ENCODE measurements around the gene ANKRD63. TPM values are rescaled to one million over a fixed set of nuclear protein-coding genes. Genes with fewer than 3 reads are reported as not detected.

The ANKRD63 gene
- total and polyA plus RNA-seq, 2 donors (not counting 1 experiment from before 2014, with no cell fraction given): 0.25 TPM; not detected in 1

DNA sequence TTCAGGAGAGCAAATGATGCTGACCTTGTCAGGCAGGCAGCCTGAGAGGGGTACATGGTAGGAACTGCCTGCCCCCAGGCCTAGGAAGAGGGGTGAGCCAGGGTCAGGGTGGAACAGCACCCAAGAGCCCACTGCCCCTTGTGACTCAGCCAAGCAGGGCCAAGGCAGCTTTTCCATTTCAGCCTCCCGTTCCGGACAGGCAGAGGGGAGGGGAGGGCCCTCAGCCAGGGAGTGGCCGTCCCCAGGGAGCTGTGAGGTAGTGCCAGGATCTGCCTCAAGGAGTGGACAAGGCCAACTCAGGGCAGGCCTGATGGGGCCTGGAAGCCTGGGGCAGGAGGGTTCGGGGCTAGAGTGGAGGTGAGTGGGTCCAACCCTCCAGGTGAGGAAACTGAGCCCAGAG, 5.1 kb upstream of the ANKRD63 start:
- no peak overlapping the region for H3K4me3 ChIP-seq (ENCODE audit: control extremely low read depth in 1 of 5, extremely low read depth in 1 of 5, insufficient read depth in 1 of 5, low read depth in 2 of 5, low read length in 4 of 5)
- peaks cover 0 to 2% (median 0%) of the 10 kb centered on the region in 4 experiments for H3K27me3 ChIP-seq (replicated peaks in 1 of 4; ENCODE audit: control extremely low read depth in 1 of 4, control insufficient read depth in 3 of 4, insufficient read depth in 4 of 4, low read length in 3 of 4)
- H3K79me2 ChIP-seq (ENCODE audit: control insufficient read depth, insufficient read depth, low read length): no peaks in the 10 kb centered on the region
- ATAC-seq (ENCODE audit: low read depth) (no peak), DNase-seq (no peak)
- no peak for TF ChIP-seq EZH2 (IDR thresholded peaks at IDR 0.05; ENCODE audit: borderline replicate concordance, insufficient read depth, low read depth, low read length, poor library complexity, severe bottlenecking)
- TF ChIP-seq, protein P1, sequence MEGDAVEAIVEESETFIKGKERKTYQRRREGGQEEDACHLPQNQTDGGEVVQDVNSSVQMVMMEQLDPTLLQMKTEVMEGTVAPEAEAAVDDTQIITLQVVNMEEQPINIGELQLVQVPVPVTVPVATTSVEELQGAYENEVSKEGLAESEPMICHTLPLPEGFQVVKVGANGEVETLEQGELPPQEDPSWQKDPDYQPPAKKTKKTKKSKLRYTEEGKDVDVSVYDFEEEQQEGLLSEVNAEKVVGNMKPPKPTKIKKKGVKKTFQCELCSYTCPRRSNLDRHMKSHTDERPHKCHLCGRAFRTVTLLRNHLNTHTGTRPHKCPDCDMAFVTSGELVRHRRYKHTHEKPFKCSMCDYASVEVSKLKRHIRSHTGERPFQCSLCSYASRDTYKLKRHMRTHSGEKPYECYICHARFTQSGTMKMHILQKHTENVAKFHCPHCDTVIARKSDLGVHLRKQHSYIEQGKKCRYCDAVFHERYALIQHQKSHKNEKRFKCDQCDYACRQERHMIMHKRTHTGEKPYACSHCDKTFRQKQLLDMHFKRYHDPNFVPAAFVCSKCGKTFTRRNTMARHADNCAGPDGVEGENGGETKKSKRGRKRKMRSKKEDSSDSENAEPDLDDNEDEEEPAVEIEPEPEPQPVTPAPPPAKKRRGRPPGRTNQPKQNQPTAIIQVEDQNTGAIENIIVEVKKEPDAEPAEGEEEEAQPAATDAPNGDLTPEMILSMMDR (IDR thresholded peaks at IDR 0.05): no peak
- ChIA-PET CTCF (interaction anchor here (1.3 to 4.8 kb wide), 4 partner anchors 9 to 50 kb away, joined by 4 to 36 read pairs (median 22); partner anchors contain the start of gene PLCB2), POLR2A (no interaction called here)
- H3K27ac Mint-ChIP-seq: no peak overlapping the region
- WGBS (ENCODE audit: insufficient coverage): 96% methylated on average over 4 of the region's 4 CpGs
- intact Hi-C loops (cut with micrococcal nuclease): no loop called here
- H3K4me2 ChIP-seq (replicated peaks; ENCODE audit: low read depth, low read length, poor library complexity, severe bottlenecking): no peak overlapping the region
- H3K4me1 Mint-ChIP-seq: peaks cover 5% of the 10 kb centered on the region
- peaks cover 6 to 7% of the 10 kb centered on the region in 2 donors for H3K4me1 ChIP-seq (ENCODE audit: control insufficient read depth in 2 of 2, insufficient read depth in 2 of 2, low read length in 2 of 2)
- no peaks in the 10 kb centered on the region for H4K20me1 ChIP-seq (ENCODE audit: control insufficient read depth, insufficient read depth, low read length, poor library complexity, severe bottlenecking)
- no peak overlapping the region for H2AFZ ChIP-seq (ENCODE audit: insufficient read depth, low read depth, low read length, poor library complexity, severe bottlenecking)
- no peaks in the 10 kb centered on the region for H3K9me3 Mint-ChIP-seq (ENCODE audit: insufficient read depth)
- H3K36me3 ChIP-seq (replicated peaks in 1 of 2; ENCODE audit: control extremely low read depth in 1 of 2, control insufficient read depth in 1 of 2, extremely low read depth in 1 of 2, insufficient read depth in 2 of 2, low read length in 1 of 2): peaks cover 0 to 36% of the 10 kb centered on the region in 2 experiments
- peaks cover 0 to 1% (median 0%) of the 10 kb centered on the region in 3 donors for H3K9me3 ChIP-seq (ENCODE audit: control extremely low read depth in 1 of 3, control insufficient read depth in 2 of 3, insufficient read depth in 1 of 3, low read length in 2 of 3)
- no peak overlapping the region for H3K27ac ChIP-seq (ENCODE audit: low read length in 2 of 2)
- H3K27me3 Mint-ChIP-seq: no peaks in the 10 kb centered on the region
- H3K9ac ChIP-seq (ENCODE audit: low read length): no peak overlapping the region
- no peak overlapping the region for H3K4me3 Mint-ChIP-seq

DNA sequence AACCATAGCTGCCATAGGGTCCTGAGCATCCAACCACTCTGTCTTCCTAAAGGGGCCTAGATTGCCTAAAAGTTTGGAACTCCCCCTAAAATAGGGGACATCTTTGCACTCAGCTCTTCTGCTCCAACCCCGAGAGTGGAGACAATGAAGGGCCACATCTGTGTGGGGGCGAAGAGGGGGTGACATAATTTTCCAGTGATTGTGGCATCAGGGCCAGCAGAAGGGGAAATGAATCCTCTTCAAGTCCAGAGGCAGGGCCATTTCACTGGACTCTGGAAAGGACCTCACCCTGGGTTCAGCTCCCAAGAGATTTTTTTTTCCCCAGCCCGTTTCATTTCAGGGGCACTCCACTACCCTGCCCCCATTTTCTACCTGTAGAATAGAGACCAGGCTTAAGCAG, 4.6 kb upstream of the ANKRD63 start:
- ATAC-seq (ENCODE audit: low read depth) (no peak), DNase-seq (no peak)
- Histone ChIP-seq H4K20me1 (ENCODE audit: control insufficient read depth, insufficient read depth, low read length, poor library complexity, severe bottlenecking) (no peaks in the 10 kb centered on the region), H3K4me2 (replicated peaks; ENCODE audit: low read depth, low read length, poor library complexity, severe bottlenecking) (no peak overlapping the region), H2AFZ (ENCODE audit: insufficient read depth, low read depth, low read length, poor library complexity, severe bottlenecking) (no peak overlapping the region), H3K9ac (ENCODE audit: low read length) (no peak overlapping the region), H3K36me3 (replicated peaks in 1 of 2; ENCODE audit: control extremely low read depth in 1 of 2, control insufficient read depth in 1 of 2, extremely low read depth in 1 of 2, insufficient read depth in 2 of 2, low read length in 1 of 2) (peaks cover 0 to 31% of the 10 kb centered on the region in 2 experiments), H3K4me1 (ENCODE audit: control insufficient read depth in 2 of 2, insufficient read depth in 2 of 2, low read length in 2 of 2) (peaks cover 8 to 12% of the 10 kb centered on the region in 2 donors), H3K27me3 (replicated peaks in 1 of 4; ENCODE audit: control extremely low read depth in 1 of 4, control insufficient read depth in 3 of 4, insufficient read depth in 4 of 4, low read length in 3 of 4) (peaks cover 0 to 4% (median 0%) of the 10 kb centered on the region in 4 experiments), H3K79me2 (ENCODE audit: control insufficient read depth, insufficient read depth, low read length) (no peaks in the 10 kb centered on the region), H3K9me3 (ENCODE audit: control extremely low read depth in 1 of 3, control insufficient read depth in 2 of 3, insufficient read depth in 1 of 3, low read length in 2 of 3) (peaks cover 0 to 2% (median 0%) of the 10 kb centered on the region in 3 donors), H3K4me3 (ENCODE audit: control extremely low read depth in 1 of 5, extremely low read depth in 1 of 5, insufficient read depth in 1 of 5, low read depth in 2 of 5, low read length in 4 of 5) (no peak overlapping the region), H3K27ac (ENCODE audit: low read length in 2 of 2) (no peak overlapping the region)
- Mint-ChIP-seq H3K27ac (no peak overlapping the region), H3K27me3 (no peaks in the 10 kb centered on the region), H3K4me1 (peaks cover 6% of the 10 kb centered on the region), H3K9me3 (ENCODE audit: insufficient read depth) (no peaks in the 10 kb centered on the region), H3K4me3 (no peak overlapping the region)
- intact Hi-C loops (cut with micrococcal nuclease): no loop called here
- CTCF ChIA-PET: interaction anchor here (1.3 to 4.8 kb wide), 4 partner anchors 8 to 51 kb away, joined by 4 to 36 read pairs (median 22); partner anchors contain the start of gene PLCB2
- WGBS (ENCODE audit: insufficient coverage): 83% methylated on average over 2 of the region's 3 CpGs
- POLR2A ChIA-PET: no interaction called here
- TF ChIP-seq, protein P1 (IDR thresholded peaks at IDR 0.05): no peak
- no peak for TF ChIP-seq EZH2 (IDR thresholded peaks at IDR 0.05; ENCODE audit: borderline replicate concordance, insufficient read depth, low read depth, low read length, poor library complexity, severe bottlenecking)

Data from B cell (primary cell).